Stomach (tissue), 4 donors: ENCODE results near the gene MAST4.

Experiments used
- CTCF ChIP-seq, 7 experiments: fragments of 450-650 bp in 4 of 7; fragments of 200-600 bp in 3 of 7; sonication (generic) in 3 of 7; IDR thresholded peaks; one replicate each; pipeline ENCODE4 v1.5.1; 2016 to 2019; ENCODE audit warnings: antibody characterized with exemption in 7 of 7, control low read depth in 2 of 7, mild to moderate bottlenecking in 1 of 7
- EP300 ChIP-seq: sonication (generic); formaldehyde crosslinking; IDR thresholded peaks from one replicate; pipeline ENCODE4 v1.6.1; 2017; ENCODE audit warnings: antibody characterized with exemption
- POLR2A ChIP-seq, 4 donors: fragments of 450-650 bp; IDR thresholded peaks; one replicate each; pipeline ENCODE4 v1.6.1; 2016; ENCODE audit warnings: antibody characterized with exemption in 4 of 4, control low read depth in 2 of 4, mild to moderate bottlenecking in 1 of 4, moderate library complexity in 1 of 4

- TF ChIP-seq CTCF (IDR thresholded peaks at IDR 0.05) (no peak), POLR2A (IDR thresholded peaks at IDR 0.05) (no peak), EP300 (no peak)
Measured at GRCh38 chr5:67187006-67187715, 591.0 kb downstream of the MAST4 start.
